Measurements from ENCODE around the gene SESTD1.
"Not testable (repeated sequence)": the region's sequence is repeated elsewhere in the genome, so short reads cannot be mapped to it uniquely, and the experiment has no call there.

The SESTD1 gene

GRCh38 chr2:179208277-179208676, 56.4 kb downstream of the SESTD1 start:
- H2AFZ ChIP-seq (ENCODE audit: insufficient read depth, low read length, poor library complexity); H3K4me2 ChIP-seq (ENCODE audit: low read length); H3K79me1 ChIP-seq (ENCODE audit: low read length); H3K4me1 ChIP-seq (ENCODE audit: control insufficient read depth in 1 of 2, insufficient read depth in 2 of 2, low read length in 2 of 2); H3K9ac ChIP-seq (ENCODE audit: low read length); H3K23ac ChIP-seq (ENCODE audit: low read length); H3K4ac ChIP-seq (ENCODE audit: low read depth, low read length); H2BK5ac ChIP-seq (ENCODE audit: low read depth, low read length, poor library complexity); H3K9me3 ChIP-seq (ENCODE audit: insufficient read depth, low read depth, low read length); H2BK12ac ChIP-seq (ENCODE audit: low read length); H3K79me2 ChIP-seq (ENCODE audit: control insufficient read depth, insufficient read depth, low read length, poor library complexity); H3K4me3 ChIP-seq (ENCODE audit: low read depth, low read length); H2BK120ac ChIP-seq (ENCODE audit: insufficient read depth, low read length, poor library complexity); H4K8ac ChIP-seq (ENCODE audit: low read depth, low read length); H2AK5ac ChIP-seq (ENCODE audit: low read length); H3K18ac ChIP-seq (ENCODE audit: low read length); DNase-seq; H3K27me3 ChIP-seq (ENCODE audit: insufficient read depth, low read length); H3K36me3 ChIP-seq (ENCODE audit: control insufficient read depth in 1 of 2, insufficient read depth in 2 of 2, low read length in 2 of 2); H3K27ac ChIP-seq (ENCODE audit: low read depth, low read length); H4K91ac ChIP-seq (ENCODE audit: low read depth, low read length); H3K14ac ChIP-seq (ENCODE audit: low read length); H4K12ac ChIP-seq (ENCODE audit: low read depth, low read length): not testable (repeated sequence)
- WGBS (ENCODE audit: extremely low coverage, insufficient coverage, insufficient read length), result no CpG with 5 or more reads among the region's 1 CpG

GRCh38 chr2:179207047-179207446, 57.6 kb downstream of the SESTD1 start:
- H3K4ac ChIP-seq (ENCODE audit: low read depth, low read length), result no peak overlapping the region
- no peaks in the 10 kb centered on the region for H3K4me1 ChIP-seq (ENCODE audit: control insufficient read depth in 1 of 2, insufficient read depth in 2 of 2, low read length in 2 of 2)
- no peak overlapping the region for H4K91ac ChIP-seq (ENCODE audit: low read depth, low read length)
- peak in 1 of 2 donors; percentile 13 for DNase-seq
- no peak overlapping the region for H3K4me2 ChIP-seq (ENCODE audit: low read length)
- H3K9me3 ChIP-seq (ENCODE audit: insufficient read depth, low read depth, low read length), result peaks cover 8% of the 10 kb centered on the region
- H3K79me1 ChIP-seq (ENCODE audit: low read length), result no peaks in the 10 kb centered on the region
- no peak overlapping the region for H3K14ac ChIP-seq (ENCODE audit: low read length)
- H3K79me2 ChIP-seq (ENCODE audit: control insufficient read depth, insufficient read depth, low read length, poor library complexity), result no peaks in the 10 kb centered on the region
- H2AK5ac ChIP-seq (ENCODE audit: low read length), result no peak overlapping the region
- H3K18ac ChIP-seq (ENCODE audit: low read length), result no peak overlapping the region
- no peak overlapping the region for H3K9ac ChIP-seq (ENCODE audit: low read length)
- H2BK120ac ChIP-seq (ENCODE audit: insufficient read depth, low read length, poor library complexity), result no peak overlapping the region
- H3K27me3 ChIP-seq (ENCODE audit: insufficient read depth, low read length), result no peaks in the 10 kb centered on the region
- H4K12ac ChIP-seq (ENCODE audit: low read depth, low read length), result no peak overlapping the region
- WGBS (ENCODE audit: extremely low coverage, insufficient coverage, insufficient read length), result no CpG with 5 or more reads among the region's 5 CpGs
- no peak overlapping the region for H2BK5ac ChIP-seq (ENCODE audit: low read depth, low read length, poor library complexity)
- no peak overlapping the region for H3K23ac ChIP-seq (ENCODE audit: low read length)
- no peak overlapping the region for H2AFZ ChIP-seq (ENCODE audit: insufficient read depth, low read length, poor library complexity)
- H2BK12ac ChIP-seq (ENCODE audit: low read length), result no peak overlapping the region
- no peak overlapping the region for H4K8ac ChIP-seq (ENCODE audit: low read depth, low read length)
- no peak overlapping the region for H3K4me3 ChIP-seq (ENCODE audit: low read depth, low read length)
- peaks cover 0 to 2% of the 10 kb centered on the region in 2 experiments for H3K36me3 ChIP-seq (ENCODE audit: control insufficient read depth in 1 of 2, insufficient read depth in 2 of 2, low read length in 2 of 2)
- H3K27ac ChIP-seq (ENCODE audit: low read depth, low read length), result no peak overlapping the region

DNA sequence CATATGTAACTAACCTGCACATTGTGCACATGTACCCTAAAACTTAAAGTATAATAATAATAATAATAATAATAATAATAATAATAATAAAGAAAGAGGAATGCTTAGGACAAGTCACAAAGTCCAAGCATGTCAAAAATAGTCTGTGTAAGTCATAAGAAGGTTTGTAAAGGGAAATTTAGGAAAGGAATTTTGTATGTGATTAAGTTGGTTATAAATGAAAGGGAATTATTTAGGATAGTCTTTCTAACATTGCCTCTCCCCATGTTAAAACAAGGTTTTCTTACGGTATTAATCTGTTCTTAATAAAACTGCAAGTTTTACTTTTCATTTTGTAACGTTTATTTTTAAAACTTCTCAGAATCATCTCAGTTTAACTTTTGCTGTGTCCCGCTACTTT, 62.8 kb downstream of the SESTD1 start:
- H4K8ac ChIP-seq (ENCODE audit: low read depth, low read length), result no peak overlapping the region
- H3K79me1 ChIP-seq (ENCODE audit: low read length), result no peaks in the 10 kb centered on the region
- peaks cover 0 to 2% of the 10 kb centered on the region in 2 experiments for H3K36me3 ChIP-seq (ENCODE audit: control insufficient read depth in 1 of 2, insufficient read depth in 2 of 2, low read length in 2 of 2)
- no peaks in the 10 kb centered on the region for H3K4me1 ChIP-seq (ENCODE audit: control insufficient read depth in 1 of 2, insufficient read depth in 2 of 2, low read length in 2 of 2)
- no peak overlapping the region for H4K91ac ChIP-seq (ENCODE audit: low read depth, low read length)
- H3K27me3 ChIP-seq (ENCODE audit: insufficient read depth, low read length), result no peaks in the 10 kb centered on the region
- no peak overlapping the region for H3K4me3 ChIP-seq (ENCODE audit: low read depth, low read length)
- no peak overlapping the region for H3K27ac ChIP-seq (ENCODE audit: low read depth, low read length)
- H3K9ac ChIP-seq (ENCODE audit: low read length), result no peak overlapping the region
- no peak overlapping the region for H3K4me2 ChIP-seq (ENCODE audit: low read length)
- H2BK5ac ChIP-seq (ENCODE audit: low read depth, low read length, poor library complexity), result no peak overlapping the region
- H3K9me3 ChIP-seq (ENCODE audit: insufficient read depth, low read depth, low read length), result peaks cover 8% of the 10 kb centered on the region
- no peak overlapping the region for H2BK120ac ChIP-seq (ENCODE audit: insufficient read depth, low read length, poor library complexity)
- H4K12ac ChIP-seq (ENCODE audit: low read depth, low read length), result no peak overlapping the region
- no peak for DNase-seq
- H2BK12ac ChIP-seq (ENCODE audit: low read length), result no peak overlapping the region
- no peak overlapping the region for H2AK5ac ChIP-seq (ENCODE audit: low read length)
- no peak overlapping the region for H3K18ac ChIP-seq (ENCODE audit: low read length)
- no peaks in the 10 kb centered on the region for H3K79me2 ChIP-seq (ENCODE audit: control insufficient read depth, insufficient read depth, low read length, poor library complexity)
- no CpG with 5 or more reads among the region's 3 CpGs for WGBS (ENCODE audit: extremely low coverage, insufficient coverage, insufficient read length)
- H2AFZ ChIP-seq (ENCODE audit: insufficient read depth, low read length, poor library complexity), result no peak overlapping the region
- H3K4ac ChIP-seq (ENCODE audit: low read depth, low read length), result no peak overlapping the region
- no peak overlapping the region for H3K14ac ChIP-seq (ENCODE audit: low read length)
- H3K23ac ChIP-seq (ENCODE audit: low read length), result no peak overlapping the region

- not testable (repeated sequence) for H2BK5ac ChIP-seq (ENCODE audit: low read depth, low read length, poor library complexity); H4K12ac ChIP-seq (ENCODE audit: low read depth, low read length); H3K14ac ChIP-seq (ENCODE audit: low read length); H2AFZ ChIP-seq (ENCODE audit: insufficient read depth, low read length, poor library complexity); H2BK12ac ChIP-seq (ENCODE audit: low read length); H3K36me3 ChIP-seq (ENCODE audit: control insufficient read depth in 1 of 2, insufficient read depth in 2 of 2, low read length in 2 of 2); H3K9me3 ChIP-seq (ENCODE audit: insufficient read depth, low read depth, low read length); H3K27me3 ChIP-seq (ENCODE audit: insufficient read depth, low read length); H3K4me1 ChIP-seq (ENCODE audit: control insufficient read depth in 1 of 2, insufficient read depth in 2 of 2, low read length in 2 of 2); H3K79me2 ChIP-seq (ENCODE audit: control insufficient read depth, insufficient read depth, low read length, poor library complexity); H4K8ac ChIP-seq (ENCODE audit: low read depth, low read length); H3K79me1 ChIP-seq (ENCODE audit: low read length); H2BK120ac ChIP-seq (ENCODE audit: insufficient read depth, low read length, poor library complexity); H3K18ac ChIP-seq (ENCODE audit: low read length); H3K4me2 ChIP-seq (ENCODE audit: low read length); H3K4ac ChIP-seq (ENCODE audit: low read depth, low read length); H4K91ac ChIP-seq (ENCODE audit: low read depth, low read length); DNase-seq; H3K27ac ChIP-seq (ENCODE audit: low read depth, low read length); H2AK5ac ChIP-seq (ENCODE audit: low read length); H3K23ac ChIP-seq (ENCODE audit: low read length); H3K4me3 ChIP-seq (ENCODE audit: low read depth, low read length); H3K9ac ChIP-seq (ENCODE audit: low read length)
- no CpG with 5 or more reads among the region's 23 CpGs for WGBS (ENCODE audit: extremely low coverage, insufficient coverage, insufficient read length)
Observed at GRCh38 chr2:179195926-179196590, 68.6 kb downstream of the SESTD1 start.

Measured in trophoblast cell (in vitro differentiated cells and primary cell).